Measurements from ENCODE around the gene HSD17B13. TPM values are rescaled to one million over a fixed set of nuclear protein-coding genes. Genes with fewer than 3 reads are reported as not detected.
A peak's percentile ranks its signal among the peaks of the same experiment; 100 is the strongest.

Gene HSD17B13
- total and polyA plus RNA-seq, 2 of the 13 experiments (the other 11 are each of a cell fraction or from before 2014, with no cell fraction given): 0.04 to 0.15 TPM

GRCh38 chr4:87270144-87270543, 52.5 kb downstream of the HSD17B13 start (continued):
- TF ChIP-seq, protein P1, sequence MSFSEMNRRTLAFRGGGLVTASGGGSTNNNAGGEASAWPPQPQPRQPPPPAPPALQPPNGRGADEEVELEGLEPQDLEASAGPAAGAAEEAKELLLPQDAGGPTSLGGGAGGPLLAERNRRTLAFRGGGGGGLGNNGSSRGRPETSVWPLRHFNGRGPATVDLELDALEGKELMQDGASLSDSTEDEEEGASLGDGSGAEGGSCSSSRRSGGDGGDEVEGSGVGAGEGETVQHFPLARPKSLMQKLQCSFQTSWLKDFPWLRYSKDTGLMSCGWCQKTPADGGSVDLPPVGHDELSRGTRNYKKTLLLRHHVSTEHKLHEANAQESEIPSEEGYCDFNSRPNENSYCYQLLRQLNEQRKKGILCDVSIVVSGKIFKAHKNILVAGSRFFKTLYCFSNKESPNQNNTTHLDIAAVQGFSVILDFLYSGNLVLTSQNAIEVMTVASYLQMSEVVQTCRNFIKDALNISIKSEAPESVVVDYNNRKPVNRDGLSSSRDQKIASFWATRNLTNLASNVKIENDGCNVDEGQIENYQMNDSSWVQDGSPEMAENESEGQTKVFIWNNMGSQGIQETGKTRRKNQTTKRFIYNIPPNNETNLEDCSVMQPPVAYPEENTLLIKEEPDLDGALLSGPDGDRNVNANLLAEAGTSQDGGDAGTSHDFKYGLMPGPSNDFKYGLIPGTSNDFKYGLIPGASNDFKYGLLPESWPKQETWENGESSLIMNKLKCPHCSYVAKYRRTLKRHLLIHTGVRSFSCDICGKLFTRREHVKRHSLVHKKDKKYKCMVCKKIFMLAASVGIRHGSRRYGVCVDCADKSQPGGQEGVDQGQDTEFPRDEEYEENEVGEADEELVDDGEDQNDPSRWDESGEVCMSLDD (CRISPR knock-in tag; IDR thresholded peaks at IDR 0.05; ENCODE audit: borderline replicate concordance): no peak
- TF ChIP-seq HMGA1 (CRISPR knock-in tag; conservative IDR thresholded peaks at IDR 0.05) (no peak), SKIL (CRISPR knock-in tag; IDR thresholded peaks at IDR 0.05; ENCODE audit: borderline replicate concordance) (no peak), SSRP1 (CRISPR knock-in tag; IDR thresholded peaks at IDR 0.05) (no peak), SMC3 (IDR thresholded peaks at IDR 0.05; ENCODE audit: low read length) (peak; percentile 87), TRAFD1 (CRISPR knock-in tag; IDR thresholded peaks at IDR 0.05; ENCODE audit: borderline replicate concordance) (no peak), SP140L (CRISPR knock-in tag; IDR thresholded peaks at IDR 0.05; ENCODE audit: borderline replicate concordance) (no peak), CREB1 (IDR thresholded peaks at IDR 0.05) (no peak), CREB1 (CRISPR knock-in tag; IDR thresholded peaks at IDR 0.05) (no peak), TFAP4 (IDR thresholded peaks at IDR 0.05; ENCODE audit: borderline replicate concordance, low read depth) (no peak), NFRKB (IDR thresholded peaks at IDR 0.05) (no peak), MYPOP (CRISPR knock-in tag; IDR thresholded peaks at IDR 0.05) (no peak), HIVEP1 (CRISPR knock-in tag; IDR thresholded peaks at IDR 0.05) (no peak)
- TF ChIP-seq, protein P2, sequence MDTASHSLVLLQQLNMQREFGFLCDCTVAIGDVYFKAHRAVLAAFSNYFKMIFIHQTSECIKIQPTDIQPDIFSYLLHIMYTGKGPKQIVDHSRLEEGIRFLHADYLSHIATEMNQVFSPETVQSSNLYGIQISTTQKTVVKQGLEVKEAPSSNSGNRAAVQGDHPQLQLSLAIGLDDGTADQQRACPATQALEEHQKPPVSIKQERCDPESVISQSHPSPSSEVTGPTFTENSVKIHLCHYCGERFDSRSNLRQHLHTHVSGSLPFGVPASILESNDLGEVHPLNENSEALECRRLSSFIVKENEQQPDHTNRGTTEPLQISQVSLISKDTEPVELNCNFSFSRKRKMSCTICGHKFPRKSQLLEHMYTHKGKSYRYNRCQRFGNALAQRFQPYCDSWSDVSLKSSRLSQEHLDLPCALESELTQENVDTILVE (CRISPR knock-in tag; IDR thresholded peaks at IDR 0.05): 0 out of 2 replicates have a peak, but pooled peaks have one; percentile 24
- TF ChIP-seq, protein P3, sequence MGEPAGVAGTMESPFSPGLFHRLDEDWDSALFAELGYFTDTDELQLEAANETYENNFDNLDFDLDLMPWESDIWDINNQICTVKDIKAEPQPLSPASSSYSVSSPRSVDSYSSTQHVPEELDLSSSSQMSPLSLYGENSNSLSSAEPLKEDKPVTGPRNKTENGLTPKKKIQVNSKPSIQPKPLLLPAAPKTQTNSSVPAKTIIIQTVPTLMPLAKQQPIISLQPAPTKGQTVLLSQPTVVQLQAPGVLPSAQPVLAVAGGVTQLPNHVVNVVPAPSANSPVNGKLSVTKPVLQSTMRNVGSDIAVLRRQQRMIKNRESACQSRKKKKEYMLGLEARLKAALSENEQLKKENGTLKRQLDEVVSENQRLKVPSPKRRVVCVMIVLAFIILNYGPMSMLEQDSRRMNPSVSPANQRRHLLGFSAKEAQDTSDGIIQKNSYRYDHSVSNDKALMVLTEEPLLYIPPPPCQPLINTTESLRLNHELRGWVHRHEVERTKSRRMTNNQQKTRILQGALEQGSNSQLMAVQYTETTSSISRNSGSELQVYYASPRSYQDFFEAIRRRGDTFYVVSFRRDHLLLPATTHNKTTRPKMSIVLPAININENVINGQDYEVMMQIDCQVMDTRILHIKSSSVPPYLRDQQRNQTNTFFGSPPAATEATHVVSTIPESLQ (CRISPR knock-in tag; conservative IDR thresholded peaks at IDR 0.05): no peak
- TF ChIP-seq, protein P4, sequence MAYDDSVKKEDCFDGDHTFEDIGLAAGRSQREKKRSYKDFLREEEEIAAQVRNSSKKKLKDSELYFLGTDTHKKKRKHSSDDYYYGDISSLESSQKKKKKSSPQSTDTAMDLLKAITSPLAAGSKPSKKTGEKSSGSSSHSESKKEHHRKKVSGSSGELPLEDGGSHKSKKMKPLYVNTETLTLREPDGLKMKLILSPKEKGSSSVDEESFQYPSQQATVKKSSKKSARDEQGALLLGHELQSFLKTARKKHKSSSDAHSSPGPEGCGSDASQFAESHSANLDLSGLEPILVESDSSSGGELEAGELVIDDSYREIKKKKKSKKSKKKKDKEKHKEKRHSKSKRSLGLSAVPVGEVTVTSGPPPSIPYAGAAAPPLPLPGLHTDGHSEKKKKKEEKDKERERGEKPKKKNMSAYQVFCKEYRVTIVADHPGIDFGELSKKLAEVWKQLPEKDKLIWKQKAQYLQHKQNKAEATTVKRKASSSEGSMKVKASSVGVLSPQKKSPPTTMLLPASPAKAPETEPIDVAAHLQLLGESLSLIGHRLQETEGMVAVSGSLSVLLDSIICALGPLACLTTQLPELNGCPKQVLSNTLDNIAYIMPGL (CRISPR knock-in tag; IDR thresholded peaks at IDR 0.05; ENCODE audit: borderline replicate concordance in 1 of 2, low read depth in 1 of 2): 0 out of 4 replicates have a peak, but pooled peaks of 1 of the 2 experiments have one; percentile 14
